DMS79 (cell line): Measurements from ENCODE around the gene PSMD4.
"Not testable (repeated sequence)": the region's sequence is repeated elsewhere in the genome, so short reads cannot be mapped to it uniquely, and the experiment has no call there.

Experiments used
- DNase-seq: peaks from one replicate; lab custom pipeline; 2025; lab: John Stamatoyannopoulos, UW

PSMD4 gene

DNA sequence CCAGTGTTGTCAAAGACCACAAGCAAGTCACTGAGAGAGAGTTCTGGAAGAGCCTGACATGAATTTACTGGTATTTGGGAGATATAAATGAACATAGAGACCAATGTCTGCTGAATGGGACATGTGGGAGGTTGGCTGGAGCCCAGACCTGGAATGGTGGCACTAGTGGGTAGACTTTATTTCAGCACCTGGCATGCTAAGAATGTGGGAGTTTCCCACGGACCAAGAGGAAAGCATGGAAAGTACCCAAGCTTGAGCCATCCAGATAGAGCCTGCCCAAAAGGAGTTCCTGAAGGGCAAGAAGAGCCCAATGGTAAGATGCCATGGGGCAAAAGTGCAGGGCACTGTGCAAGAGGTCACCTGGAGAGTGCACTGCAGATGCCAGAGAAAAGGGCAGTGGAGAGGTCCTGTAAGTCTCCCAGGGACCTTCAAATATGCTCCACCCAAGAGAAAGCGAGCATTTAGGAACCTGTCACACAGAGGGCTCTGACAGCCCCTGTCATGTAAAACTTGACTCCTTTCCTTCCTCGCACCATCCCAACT is 19.5 kb downstream of the PSMD4 start:
- no peak for DNase-seq

DNA sequence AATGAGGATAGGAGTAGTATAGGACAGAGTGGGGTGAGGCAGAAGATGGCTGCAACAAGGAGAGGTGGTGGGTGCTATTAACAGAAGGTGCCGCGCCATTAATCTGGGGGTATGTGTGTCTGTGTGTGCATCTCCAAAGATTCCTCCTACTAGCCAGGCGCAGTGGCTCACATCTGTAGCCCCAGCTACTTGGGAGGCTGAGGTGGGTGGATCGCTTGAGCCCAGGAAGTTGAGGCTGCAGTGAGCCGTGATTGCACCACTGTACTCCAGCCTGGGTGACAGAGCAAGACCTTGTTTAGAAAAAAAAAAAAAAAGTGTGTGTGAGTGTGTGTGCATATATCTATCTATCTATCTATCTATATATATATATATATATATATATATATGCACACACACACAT is 20.8 kb downstream of the PSMD4 start:
- not testable (repeated sequence) for DNase-seq

DNA sequence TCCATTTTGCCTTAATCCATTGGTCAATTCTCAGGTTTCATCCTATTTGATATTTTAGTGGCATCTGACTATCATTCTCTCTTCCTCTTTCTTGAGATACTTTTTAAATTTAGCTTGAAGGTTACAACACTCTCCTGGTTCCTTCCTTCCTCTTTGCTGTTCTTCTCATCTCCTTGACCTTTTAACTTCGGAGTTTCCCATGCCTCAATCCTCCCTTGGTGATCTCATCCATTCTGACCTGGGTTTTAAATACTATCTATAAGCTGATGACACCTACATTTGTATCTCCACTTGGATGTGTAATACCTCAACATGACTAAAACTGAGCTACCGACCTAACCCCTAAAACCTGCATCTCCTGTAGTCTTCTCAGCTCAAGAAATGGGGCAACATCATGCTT is 22.7 kb downstream of the PSMD4 start:
- DNase-seq: no peak

DNA sequence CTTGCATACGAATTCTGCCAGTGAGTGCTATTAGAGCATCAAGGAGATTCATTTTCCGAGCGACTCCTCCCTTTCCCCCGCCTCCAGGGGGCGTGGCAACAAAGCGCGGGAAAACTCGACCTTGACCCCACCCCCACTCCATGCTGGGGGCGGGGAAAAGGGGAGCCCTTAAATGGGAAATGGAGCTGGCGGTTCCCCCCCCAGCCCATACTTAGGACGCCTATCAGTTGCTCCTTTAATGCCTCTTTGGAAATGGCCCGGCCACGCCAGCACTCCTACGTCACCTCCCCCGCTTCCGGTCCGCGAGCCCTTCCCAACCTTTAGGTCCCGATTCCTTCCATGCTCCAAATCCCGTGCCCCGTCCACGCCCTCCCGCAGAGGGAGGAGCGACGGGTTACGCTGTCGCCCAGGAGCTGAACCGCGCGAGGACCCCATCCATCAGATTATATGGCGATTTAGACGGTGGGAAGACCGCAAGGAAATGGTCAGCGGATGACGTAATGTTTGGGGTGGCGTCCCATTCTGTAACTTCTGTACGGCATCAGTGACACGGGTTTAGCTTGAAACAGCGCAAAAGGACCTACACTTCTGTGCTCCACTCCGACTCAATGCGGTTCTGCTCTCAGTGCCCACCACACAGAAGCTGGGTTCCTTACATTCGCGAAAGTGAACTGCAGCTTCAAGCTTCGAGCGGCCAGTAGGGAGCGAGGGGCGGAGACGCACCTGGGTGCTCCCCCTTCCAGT is 26.9 kb downstream of the PSMD4 start:
- DNase-seq: peak; percentile 97

DNA sequence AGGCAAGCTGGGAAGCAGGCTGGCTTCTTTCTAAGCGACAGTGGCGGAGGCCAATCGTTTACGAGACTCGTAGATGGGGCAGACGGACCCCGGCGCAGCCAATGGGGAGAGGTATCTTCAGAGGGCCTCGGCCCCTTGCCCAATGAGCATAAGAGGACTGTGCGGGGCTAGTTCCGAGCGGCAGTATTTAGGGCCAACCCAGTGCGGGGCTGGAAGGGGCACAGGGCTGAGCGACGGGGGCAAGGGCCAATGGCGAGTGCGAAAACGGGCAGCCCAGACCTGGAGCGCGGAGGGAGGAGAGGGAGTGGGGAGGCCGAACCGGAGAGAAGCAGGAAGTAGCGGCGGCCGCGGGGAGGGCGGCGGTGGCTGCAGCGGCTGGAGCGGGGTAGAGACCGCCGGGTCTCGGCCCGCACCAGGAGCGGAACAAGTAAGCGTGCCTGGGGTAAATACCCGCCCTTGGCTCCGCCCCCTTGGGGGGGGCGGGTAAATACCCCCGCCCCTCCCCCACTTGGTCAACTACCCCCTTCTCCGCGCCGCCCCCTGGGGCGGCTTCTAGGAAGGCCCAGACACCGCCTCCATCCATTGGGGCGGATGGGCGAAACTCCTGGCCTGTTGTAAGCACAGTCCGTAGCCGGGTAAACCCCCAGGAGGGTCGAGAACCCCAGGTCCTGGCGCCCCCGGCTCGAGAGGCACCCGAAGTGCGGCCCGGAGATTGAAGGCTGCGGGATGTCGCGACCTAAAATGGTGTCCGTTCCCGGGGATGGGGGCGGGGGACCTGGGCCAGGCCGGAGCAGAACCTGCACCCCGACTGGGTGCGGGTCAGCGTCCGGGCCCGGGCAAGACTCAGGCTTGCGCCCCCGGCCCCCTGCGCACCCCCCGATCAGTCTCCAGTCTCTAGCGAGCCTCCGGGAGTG is 27.7 kb downstream of the PSMD4 start, which contains the start of gene ZNF687:
TSS of gene ZNF687 (plus strand) at position 331 of the 914 bp plus-strand sequence. CDS start 3,993 bp downstream, outside the sequence.
- peak; percentile 100 for DNase-seq

DNA sequence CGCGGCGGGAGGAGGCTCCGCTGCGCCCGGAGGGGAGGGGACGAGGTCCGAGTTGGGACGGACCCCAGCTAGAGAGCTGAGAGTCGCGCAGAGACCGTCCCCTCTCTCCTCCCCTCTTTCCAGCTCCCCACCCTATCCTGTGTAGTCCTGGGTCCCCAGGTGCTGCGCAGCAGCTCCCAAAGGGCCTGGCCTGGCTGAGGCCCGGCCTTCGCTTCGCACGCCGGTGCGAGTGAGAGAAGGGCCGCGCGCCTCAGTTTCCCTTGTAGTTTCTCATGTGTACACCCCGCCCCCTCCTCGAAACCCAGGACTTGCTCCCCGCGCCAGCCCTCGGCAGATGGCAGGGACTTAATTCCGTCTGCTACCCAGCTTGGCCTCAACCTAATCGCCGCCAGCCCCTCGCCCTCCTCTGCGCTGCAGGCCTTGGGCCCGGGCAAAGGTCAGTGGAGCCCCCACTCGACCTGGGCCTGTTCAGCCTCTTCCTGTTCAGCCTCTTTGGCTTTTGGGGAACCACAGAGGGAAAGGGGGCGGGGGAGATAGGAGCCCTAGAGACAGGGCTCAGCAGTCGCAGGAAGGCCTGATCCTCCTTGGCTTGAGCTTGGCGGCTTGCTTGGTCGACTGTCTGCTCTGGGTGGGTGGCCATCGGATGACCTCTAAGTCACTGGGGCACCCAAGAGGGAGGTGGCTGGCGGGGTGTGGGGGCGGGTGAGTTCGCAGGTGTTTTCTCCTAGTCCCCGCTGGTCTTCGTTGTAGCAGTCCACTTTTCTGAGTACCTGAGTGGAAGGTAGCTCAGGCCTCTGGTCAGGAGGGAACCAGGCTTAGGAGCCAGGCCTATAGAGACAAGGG is 28.6 kb downstream of the PSMD4 start:
- no peak for DNase-seq

DNA sequence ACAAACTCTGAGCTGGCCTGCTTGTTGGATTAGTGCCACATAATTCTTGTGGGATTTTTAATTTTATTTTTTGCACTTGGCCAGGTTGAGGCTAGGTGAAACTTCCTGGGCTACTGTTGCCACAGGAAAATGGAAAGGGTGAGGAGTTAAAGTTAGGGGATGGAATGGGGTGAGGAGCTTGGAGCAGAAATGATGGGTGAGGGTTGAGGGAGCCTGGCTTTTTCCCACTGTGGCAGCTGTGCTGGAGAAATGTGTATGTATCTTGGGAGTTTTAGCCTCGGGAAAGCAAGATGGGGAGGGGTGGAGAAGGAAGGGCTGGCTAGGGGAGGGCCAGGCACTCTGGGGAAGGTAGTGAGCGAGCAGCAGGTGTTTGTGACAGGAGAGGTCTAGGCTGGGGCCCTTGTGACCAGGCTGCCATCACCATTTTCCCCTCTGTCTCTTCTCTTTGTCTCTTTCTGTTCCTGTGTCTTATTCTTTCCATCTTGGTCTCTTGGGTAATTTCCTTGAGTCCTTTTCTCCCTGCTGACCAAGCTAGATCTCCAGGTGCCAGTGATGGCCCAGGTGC is 29.6 kb downstream of the PSMD4 start:
- DNase-seq: no peak

DNA sequence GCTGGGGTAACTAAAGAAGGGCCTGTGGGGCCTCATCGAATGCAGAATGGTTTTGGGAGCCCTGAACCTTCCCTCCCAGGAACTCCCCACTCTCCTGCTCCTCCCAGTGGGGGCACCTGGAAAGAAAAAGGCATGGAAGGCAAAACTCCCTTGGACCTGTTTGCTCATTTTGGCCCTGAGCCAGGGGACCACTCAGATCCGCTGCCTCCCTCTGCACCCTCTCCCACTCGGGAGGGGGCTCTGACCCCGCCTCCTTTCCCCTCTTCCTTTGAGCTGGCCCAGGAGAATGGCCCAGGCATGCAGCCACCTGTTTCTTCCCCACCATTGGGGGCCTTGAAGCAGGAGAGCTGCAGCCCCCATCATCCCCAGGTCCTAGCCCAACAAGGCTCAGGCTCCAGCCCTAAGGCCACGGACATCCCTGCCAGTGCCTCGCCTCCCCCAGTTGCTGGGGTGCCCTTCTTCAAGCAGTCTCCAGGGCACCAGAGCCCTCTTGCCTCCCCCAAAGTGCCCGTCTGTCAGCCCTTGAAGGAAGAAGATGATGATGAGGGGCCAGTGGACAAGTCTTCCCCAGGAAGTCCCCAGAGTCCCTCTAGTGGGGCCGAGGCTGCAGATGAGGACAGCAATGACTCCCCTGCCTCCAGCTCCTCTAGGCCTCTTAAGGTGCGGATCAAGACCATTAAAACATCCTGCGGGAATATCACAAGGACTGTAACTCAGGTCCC is 32.2 kb downstream of the PSMD4 start:
- DNase-seq: no peak

DNA sequence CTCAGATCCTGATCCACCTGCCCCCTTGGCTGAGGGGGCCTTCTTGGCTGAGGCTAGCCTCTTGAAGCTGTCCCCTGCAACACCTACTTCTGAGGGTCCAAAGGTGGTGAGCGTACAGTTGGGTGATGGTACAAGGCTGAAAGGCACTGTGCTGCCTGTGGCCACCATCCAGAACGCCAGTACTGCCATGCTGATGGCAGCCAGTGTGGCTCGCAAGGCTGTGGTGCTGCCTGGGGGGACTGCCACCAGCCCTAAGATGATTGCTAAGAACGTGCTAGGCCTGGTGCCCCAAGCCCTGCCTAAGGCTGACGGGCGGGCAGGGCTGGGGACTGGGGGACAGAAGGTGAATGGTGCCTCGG is 32.8 kb downstream of the PSMD4 start:
- no peak for DNase-seq

DNA sequence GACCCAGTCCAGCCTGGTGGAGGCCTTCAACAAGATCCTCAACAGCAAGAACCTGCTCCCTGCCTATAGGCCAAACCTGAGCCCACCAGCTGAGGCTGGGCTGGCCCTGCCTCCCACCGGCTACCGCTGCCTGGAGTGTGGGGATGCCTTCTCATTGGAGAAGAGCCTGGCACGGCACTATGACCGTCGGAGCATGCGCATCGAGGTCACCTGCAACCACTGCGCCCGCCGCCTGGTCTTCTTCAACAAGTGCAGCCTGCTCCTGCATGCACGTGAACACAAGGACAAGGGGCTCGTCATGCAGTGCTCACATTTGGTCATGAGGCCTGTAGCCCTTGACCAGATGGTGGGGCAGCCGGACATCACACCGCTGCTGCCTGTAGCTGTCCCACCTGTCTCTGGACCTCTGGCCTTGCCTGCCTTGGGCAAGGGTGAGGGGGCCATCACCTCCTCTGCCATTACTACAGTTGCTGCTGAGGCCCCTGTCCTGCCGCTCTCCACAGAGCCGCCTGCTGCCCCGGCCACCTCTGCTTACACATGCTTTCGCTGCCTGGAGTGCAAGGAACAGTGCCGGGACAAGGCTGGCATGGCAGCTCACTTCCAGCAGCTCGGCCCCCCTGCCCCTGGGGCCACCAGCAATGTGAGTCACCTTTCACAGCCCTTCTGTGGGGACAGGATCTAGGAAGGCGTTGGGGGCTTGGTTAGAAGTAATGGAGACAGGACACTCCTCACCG is 33.4 kb downstream of the PSMD4 start:
- DNase-seq: no peak

DNA sequence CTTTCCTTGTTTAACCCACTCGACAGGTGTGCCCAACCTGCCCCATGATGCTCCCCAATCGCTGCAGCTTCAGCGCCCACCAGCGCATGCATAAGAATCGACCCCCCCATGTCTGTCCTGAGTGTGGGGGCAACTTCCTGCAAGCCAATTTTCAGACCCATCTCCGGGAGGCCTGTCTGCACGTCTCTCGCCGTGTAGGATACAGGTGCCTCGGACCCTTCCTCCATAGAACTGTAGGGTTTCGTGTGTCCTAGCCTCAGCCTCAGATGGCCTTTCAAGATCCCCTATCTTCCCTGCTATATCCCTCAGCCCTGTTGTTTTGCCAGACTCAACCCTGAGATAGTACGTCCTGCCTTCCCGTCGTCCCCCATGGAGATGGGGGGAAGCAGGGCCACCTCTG is 34.0 kb downstream of the PSMD4 start:
- no peak for DNase-seq

DNA sequence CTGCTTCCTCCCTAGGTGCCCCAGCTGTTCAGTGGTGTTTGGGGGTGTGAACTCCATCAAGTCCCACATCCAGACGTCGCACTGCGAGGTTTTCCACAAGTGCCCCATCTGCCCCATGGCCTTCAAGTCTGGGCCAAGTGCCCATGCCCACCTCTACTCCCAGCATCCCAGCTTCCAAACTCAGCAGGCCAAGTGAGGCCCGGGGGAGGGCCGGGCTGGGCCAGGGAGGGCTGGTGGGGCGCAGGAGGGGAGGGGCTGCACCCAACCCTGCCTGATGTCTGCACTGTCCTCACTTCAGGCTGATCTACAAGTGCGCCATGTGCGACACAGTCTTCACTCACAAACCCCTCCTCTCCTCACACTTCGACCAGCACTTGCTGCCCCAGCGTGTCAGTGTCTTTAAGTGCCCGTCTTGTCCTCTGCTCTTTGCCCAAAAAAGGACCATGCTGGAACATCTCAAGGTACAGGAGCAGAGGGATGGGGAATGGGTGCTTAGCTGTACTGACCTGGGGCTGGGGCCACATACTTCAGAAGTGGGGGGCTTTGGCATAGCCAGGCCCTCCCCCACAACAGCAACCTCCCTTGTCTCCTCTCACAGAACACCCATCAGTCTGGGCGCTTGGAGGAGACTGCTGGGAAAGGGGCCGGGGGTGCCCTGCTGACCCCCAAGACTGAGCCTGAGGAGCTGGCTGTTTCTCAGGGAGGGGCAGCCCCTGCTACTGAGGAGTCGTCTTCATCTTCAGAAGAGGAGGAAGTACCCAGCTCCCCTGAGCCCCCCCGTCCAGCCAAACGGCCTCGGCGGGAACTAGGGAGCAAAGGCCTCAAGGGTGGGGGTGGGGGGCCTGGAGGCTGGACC is 34.8 kb downstream of the PSMD4 start:
- no peak for DNase-seq

DNA sequence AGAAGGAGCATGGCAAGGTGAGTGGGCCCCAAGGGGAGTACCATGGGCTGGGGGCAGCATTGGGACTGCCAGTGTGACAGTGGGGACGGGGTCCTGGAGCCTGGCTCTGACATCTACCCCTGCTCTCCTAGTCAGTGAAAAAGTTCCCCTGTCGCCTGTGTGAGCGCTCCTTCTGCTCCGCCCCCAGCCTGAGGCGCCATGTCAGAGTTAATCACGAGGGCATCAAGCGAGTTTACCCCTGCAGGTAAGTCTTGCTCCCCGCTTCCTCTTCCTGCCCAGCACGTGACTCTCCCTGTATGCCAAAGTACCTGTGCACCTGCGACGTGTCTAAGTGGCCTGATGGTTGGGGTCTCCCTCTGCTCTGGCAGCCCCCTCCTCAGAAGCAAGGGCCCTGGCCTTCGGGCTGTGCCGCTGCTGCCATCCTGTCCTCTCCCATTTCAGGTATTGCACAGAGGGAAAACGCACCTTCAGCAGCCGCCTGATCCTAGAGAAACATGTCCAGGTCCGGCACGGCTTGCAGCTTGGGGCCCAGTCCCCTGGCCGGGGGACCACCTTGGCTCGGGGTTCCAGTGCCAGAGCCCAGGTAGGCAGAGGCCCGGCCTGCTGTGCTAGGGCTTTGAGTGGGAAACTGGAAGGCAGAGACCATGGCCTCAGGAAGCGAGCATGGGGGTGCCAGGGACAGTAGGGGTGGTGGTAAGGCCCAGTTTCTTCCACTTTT is 35.6 kb downstream of the PSMD4 start:
- no peak for DNase-seq

DNA sequence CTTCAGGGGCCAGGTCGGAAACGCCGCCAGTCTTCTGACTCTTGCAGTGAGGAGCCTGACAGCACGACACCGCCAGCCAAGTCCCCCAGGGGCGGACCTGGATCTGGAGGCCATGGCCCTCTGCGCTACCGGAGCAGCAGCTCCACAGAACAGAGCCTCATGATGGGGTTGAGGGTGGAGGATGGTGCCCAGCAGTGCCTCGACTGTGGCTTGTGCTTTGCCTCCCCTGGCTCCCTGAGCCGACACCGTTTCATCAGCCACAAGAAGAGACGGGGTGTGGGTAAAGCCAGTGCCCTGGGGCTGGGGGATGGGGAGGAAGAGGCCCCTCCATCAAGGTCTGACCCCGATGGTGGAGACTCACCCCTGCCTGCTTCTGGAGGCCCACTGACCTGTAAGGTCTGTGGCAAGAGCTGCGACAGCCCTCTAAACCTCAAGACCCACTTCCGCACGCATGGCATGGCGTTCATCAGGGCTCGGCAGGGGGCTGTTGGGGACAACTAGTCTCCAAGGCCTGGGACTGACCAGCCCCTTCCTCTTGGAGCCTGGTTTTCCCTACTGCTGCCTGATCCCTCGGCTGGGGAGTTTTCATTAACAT is 36.3 kb downstream of the PSMD4 start:
- DNase-seq: no peak

DNA sequence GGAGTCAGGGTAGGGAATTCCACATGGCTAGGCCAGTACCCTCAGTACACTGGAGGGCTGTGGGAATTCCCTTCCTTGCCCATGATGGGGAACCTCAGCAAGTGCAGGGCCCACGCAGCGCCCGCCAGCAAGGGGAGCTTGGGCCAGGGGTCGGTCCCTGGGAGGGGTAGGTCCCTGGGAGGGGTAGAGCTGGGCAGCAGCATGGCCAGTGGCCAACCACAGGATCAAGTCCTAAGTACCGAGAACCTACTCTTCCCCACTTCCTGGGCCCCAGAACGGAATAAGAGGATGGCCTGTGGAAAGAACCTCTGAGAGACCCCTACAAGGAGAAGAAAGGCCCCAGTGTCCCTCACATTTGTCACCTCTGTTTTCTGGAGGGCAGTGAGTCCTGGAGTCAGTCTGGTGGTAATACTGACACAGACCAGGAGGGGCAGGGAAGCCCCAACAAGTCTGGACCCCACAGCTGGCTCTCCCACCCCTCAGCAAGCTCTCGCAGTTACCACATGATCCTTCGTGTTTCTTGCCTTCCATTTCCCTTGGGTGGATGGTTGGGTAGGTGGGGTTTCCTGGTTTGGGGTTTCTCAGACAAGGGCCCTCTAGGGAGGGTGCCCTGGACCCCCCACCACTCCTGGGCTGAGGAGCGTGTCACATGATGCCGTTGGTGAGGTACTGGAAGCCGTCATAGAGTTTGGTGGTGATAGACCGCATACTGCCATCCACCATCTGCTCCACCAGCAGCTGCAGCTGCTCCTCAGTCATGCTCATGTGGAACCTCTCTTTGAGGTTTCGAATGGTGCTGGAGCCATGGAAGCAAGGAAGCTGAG is 37.9 kb downstream of the PSMD4 start:
- DNase-seq: no peak

DNA sequence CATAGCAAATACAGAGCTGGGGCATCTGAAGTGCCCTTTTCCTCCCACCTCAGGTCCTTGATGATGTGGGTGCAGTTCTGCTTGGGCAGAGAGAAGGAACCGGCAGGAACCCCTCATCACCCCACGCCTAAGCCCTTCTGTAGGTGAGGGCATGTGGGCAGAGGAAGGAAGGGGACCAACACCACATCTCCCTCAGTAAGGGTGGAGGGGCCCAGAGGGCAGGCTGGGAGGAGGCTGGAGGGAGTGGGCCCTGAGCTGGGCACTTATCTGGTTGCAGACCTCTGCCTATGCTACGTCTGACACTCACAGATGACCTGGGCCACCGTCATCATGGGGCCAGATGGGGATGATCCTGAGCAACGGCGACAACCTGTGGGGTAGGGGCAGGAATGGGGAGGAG is 38.6 kb downstream of the PSMD4 start:
- no peak for DNase-seq

DNA sequence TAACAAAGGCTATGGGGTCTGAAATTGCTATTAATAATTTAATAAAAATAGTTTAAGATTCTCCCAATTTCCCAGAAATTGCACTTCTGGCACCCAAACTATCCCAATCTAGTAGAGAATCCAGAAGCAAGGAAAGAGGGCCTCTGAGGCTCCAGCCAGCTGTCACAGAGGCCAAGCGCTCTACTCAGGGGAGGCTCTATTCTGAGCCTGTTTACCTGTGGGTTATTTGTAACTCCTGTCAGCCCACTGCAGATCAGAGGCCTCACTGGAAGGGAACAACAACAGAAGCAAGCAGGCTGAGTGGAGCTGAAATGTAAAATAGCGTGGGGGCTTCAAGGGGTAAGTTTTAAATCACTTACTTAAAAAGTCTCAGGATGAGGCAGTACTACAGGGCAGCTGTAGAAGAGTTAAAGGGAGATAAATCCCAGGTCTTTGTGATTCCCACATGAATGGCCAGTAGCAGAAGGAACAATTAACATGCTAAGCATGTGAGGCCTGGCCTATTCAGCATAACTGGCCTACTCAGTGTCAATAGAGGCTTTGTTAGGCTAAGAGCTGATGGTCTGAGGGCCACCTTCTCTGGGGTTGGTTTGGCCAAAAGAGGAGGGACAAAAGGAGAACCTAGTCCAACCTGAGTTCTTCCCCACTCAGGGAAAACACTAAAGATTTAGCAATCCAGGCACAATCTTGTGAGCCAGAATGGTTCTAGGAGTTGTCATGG is 40.4 kb downstream of the PSMD4 start:
- DNase-seq: no peak
